Ovary (tissue), 9 donors: ENCODE data around the gene IFT88. TPM values are rescaled to one million over a fixed set of nuclear protein-coding genes. Genes with fewer than 3 reads are reported as not detected.

Source experiments
- DNase-seq, 5 donors: peaks; one replicate each; pipeline ENCODE4 v3.0.0-alpha.2; 2019 to 2020
- H3K27ac ChIP-seq, 2 donors: fragments of 200-600 bp; one replicate each; pipeline versions ENCODE4 v1.5.1 to v1.8.0; 2019 to 2022
- H3K27me3 ChIP-seq: fragments of 200-600 bp; one replicate; pipeline ENCODE4 v1.8.0; 2022
- H3K36me3 ChIP-seq: fragments of 200-600 bp; sonication (generic); one replicate; pipeline ENCODE4 v1.5.1; 2019
- H3K4me1 ChIP-seq: one replicate; pipeline ENCODE4 v1.8.1; 2013; ENCODE audit warnings: mild to moderate bottlenecking, moderate library complexity; ENCODE audit not compliant: insufficient read depth
- H3K4me3 ChIP-seq: fragments of 200-600 bp; sonication (generic); one replicate; pipeline ENCODE4 v1.5.1; 2017
- H3K9me3 ChIP-seq, 2 donors: fragments of 200-600 bp in 1 of 2; sonication (generic) in 1 of 2; one replicate each; pipeline versions ENCODE4 v1.5.1 to v1.8.1; 2013 to 2019; ENCODE audit warnings: mild to moderate bottlenecking in 1 of 2, moderate library complexity in 1 of 2
- EP300 ChIP-seq: sonication (generic); formaldehyde crosslinking; IDR thresholded peaks from one replicate; pipeline ENCODE4 v1.6.1; 2017; ENCODE audit warnings: antibody characterized with exemption
- POLR2A ChIP-seq: fragments of 450-650 bp; IDR thresholded peaks from one replicate; pipeline ENCODE4 v1.6.1; 2017; ENCODE audit warnings: antibody characterized with exemption, mild to moderate bottlenecking, moderate library complexity
- WGBS, 3 donors: extraction: QIAGEN DNeasy Blood & Tissue Kit in 1 of 3; methylation state at CpG; one replicate each; pipeline versions ENCODE4 v1.1.5 to v1.1.7; 2013 to 2017; 5-methylcytosine and 5-hydroxymethylcytosine counted together
- intact Hi-C, 4 donors: fragments of 100-400 bp; cut with DNase I; formaldehyde crosslinking; loops; one replicate each; pipeline versions ENCODE4 v1.11.0 to v1.15.1; 2022 to 2023
- polyA plus RNA-seq, 2 donors: library from polyadenylated mRNA; stranded (reverse); fragments of 200-250 nt in 1 of 2; fragments of 350-450 nt in 1 of 2; fragmentation: Illumina TruSeq in 1 of 2; extraction: RNeasy Lipid Tissue Mini Kit (QIAGEN cat#74804) in 1 of 2; gene quantifications; one replicate each; pipeline ENCODE4 v1.2.3, GENCODE V29; 2013 to 2014
- total RNA-seq, 7 donors: library from RNA; depleted of rRNA in 2 of 7; stranded (reverse); fragments of >200 nt in 2 of 7; fragmentation: NEBNext Ultra II Directional in 3 of 7; extraction: Animal tissue kit (Norgen Biotek cat#: 25700) in 3 of 7; gene quantifications; one replicate each; pipeline versions ENCODE4 v1.1.0 to v1.2.4, GENCODE V29; 2016 to 2023
- TF ChIP-seq, protein P1 (sequence below), 3 donors: fragments of 450-650 bp in 2 of 3; fragments of 200-600 bp in 1 of 3; IDR thresholded peaks; one replicate each; pipeline versions ENCODE4 v1.5.1 to v1.8.0; 2016 to 2022; ENCODE audit warnings: antibody characterized with exemption in 3 of 3, mild to moderate bottlenecking in 1 of 3
- donor health status: DM: no; HTN: no; CAD: no; lungs with moderate emphysema.
- donor health status: DM: no; HTN: no; CAD: no.
- donor health status: Bipolar disorder and iron deficiency.
- donor health status: DM: yes; HTN: yes; CAD: no.
- donor health status: DM: no; HTN: no; CAD: no.
- donor health status: DM: yes; HTN: yes; CAD: no.

IFT88 gene
- total and polyA plus RNA-seq, 9 donors: 12.1 to 30.6 (median 22.9) TPM

DNA sequence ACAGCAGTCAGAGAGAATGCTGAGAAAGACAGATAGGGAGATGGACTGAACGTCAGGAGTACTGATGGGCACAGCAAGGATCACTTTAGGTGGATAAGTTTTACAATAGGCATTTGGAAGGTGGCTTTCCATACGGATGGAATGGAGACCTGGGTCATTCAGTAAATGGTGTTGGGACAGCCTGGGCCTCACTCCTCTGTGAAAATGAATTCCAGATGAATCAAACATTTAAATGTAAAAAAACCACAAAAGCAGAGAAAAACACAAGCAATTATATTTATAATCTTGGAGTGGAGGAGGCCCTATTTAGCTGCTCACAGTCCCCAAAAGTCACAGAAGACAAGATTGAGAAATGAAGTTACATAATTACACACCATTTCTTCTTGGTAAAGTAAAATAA lies 141.3 kb downstream of the IFT88 start:
- WGBS, 3 donors: 72 to 78% (median 72%) methylated on average over 2 of the region's 2 CpGs
- intact Hi-C loops: loop anchor here in 2 of 4 donors (10.0 kb wide), 2 partner anchors 127 to 213 kb away; no protein-coding TSS in a partner anchor

DNA sequence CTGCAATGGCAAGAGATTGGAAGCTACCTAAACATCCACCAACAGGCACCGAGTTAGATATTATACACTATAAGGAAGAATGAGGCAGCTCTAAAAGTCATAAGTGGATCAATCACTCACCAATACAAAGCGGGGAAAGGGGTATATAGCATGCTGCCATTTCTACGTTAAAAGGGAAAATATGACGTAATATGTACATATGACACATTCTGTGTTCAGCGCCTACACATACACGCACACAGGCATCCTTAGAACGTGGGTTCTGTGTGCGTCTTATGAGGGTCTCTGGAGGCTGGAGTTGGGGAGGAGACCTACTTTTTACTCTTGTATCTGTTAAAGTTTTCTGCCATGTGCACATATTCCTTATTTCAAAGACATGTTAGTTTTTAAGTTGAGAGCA lies 142.4 kb downstream of the IFT88 start:
- 88 to 91% (median 89%) methylated on average over 8 of the region's 8 CpGs for WGBS, 3 donors
- H3K27ac ChIP-seq: no peak overlapping the region
- intact Hi-C loops: loop anchor here in 2 of 4 donors (10.0 kb wide), 2 partner anchors 125 to 215 kb away; no protein-coding TSS in a partner anchor

More for the DNA sequence above, 141.3 kb downstream of the IFT88 start:
- no peak for TF ChIP-seq POLR2A
- TF ChIP-seq, protein P1, sequence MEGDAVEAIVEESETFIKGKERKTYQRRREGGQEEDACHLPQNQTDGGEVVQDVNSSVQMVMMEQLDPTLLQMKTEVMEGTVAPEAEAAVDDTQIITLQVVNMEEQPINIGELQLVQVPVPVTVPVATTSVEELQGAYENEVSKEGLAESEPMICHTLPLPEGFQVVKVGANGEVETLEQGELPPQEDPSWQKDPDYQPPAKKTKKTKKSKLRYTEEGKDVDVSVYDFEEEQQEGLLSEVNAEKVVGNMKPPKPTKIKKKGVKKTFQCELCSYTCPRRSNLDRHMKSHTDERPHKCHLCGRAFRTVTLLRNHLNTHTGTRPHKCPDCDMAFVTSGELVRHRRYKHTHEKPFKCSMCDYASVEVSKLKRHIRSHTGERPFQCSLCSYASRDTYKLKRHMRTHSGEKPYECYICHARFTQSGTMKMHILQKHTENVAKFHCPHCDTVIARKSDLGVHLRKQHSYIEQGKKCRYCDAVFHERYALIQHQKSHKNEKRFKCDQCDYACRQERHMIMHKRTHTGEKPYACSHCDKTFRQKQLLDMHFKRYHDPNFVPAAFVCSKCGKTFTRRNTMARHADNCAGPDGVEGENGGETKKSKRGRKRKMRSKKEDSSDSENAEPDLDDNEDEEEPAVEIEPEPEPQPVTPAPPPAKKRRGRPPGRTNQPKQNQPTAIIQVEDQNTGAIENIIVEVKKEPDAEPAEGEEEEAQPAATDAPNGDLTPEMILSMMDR (IDR thresholded peaks at IDR 0.05): no peak
- no peak for TF ChIP-seq EP300
- peaks cover 4% of the 10 kb centered on the region for H3K4me1 ChIP-seq
- no peak overlapping the region for H3K4me3 ChIP-seq
- H3K36me3 ChIP-seq: no peaks in the 10 kb centered on the region
- no peak overlapping the region for H3K27ac ChIP-seq
- H3K9me3 ChIP-seq: no peaks in the 10 kb centered on the region
- H3K27me3 ChIP-seq: no peaks in the 10 kb centered on the region
- DNase-seq: no peak

DNA sequence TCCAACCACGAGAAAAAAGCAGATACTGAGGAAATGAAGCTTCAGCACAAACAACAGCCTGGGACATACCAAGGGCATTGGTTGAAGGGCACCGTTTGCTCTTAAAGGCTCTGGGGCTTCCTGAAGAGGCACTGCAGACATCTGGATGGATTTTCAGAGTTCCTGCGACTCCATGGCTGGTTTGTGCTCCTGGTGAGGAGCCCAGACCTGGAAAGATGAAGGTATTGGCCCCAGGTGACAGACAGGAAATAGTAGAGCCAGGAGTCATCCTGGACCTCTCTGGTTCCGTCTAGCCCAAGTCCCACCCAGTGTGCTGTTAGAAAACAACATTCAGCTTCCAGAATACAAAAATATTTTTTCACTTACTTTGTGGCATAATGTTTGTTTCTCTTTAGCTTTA lies 142.8 kb downstream of the IFT88 start:
- no peak for DNase-seq
- Histone ChIP-seq H3K4me1 (peaks cover 10% of the 10 kb centered on the region), H3K36me3 (no peaks in the 10 kb centered on the region), H3K27ac (no peak overlapping the region), H3K4me3 (no peak overlapping the region), H3K9me3 (no peaks in the 10 kb centered on the region), H3K27me3 (no peaks in the 10 kb centered on the region)
- WGBS, 3 donors: 32 to 50% (median 33%) methylated on average over 4 of the region's 4 CpGs
- intact Hi-C loops: loop anchor here in 3 of 4 donors (5.0 to 10.0 kb wide), 6 partner anchors 118 to 218 kb away; no protein-coding TSS in a partner anchor
- no peak for TF ChIP-seq EP300
- no peak for TF ChIP-seq POLR2A
- TF ChIP-seq, protein P1 (IDR thresholded peaks at IDR 0.05): no peak

More for the DNA sequence above, 142.4 kb downstream of the IFT88 start:
- Histone ChIP-seq H3K9me3 (no peaks in the 10 kb centered on the region), H3K4me3 (no peak overlapping the region), H3K36me3 (no peaks in the 10 kb centered on the region), H3K27me3 (no peaks in the 10 kb centered on the region), H3K4me1 (peaks cover 9% of the 10 kb centered on the region)
- DNase-seq: no peak
- TF ChIP-seq EP300: no peak
- TF ChIP-seq, protein P1 (IDR thresholded peaks at IDR 0.05): no peak
- TF ChIP-seq POLR2A: no peak

DNA sequence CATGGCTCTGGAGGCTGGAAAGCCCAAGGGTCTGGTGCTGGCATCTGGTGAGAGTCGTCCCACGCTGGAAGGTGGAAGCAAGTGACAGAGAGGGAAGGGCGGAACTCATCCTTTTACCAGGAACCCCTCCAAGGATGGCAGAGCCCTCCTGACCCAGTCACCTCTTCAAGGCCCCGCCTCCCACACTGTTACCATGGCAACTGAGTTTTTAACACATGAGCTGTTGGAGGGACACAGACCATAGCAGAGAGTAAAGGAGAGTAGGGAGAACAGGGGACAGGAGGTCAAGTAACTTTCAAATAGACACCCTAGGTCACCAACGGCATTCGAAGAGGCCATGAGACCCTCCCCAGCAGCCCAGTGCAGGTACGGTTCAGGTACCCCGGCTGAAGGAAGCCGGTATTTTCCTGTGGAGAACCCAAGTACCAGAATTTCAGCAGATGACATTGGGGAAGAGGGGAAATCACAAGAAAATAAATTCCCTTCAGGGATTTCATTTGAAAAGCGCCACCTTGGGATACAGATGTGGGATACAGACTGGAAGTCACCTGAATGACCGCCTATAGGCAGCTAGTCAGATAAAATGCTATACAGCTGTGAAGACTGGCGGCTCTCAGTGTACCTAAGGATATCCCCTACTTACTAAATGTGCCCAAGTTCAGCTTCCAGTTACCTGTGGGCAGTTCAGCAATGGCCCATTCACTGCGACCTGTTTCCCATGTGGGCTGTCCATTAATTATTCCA lies 144.5 kb downstream of the IFT88 start:
- no peaks in the 10 kb centered on the region for H3K36me3 ChIP-seq
- H3K27ac ChIP-seq: no peak overlapping the region
- WGBS, 3 donors: 73 to 86% (median 83%) methylated on average over 13 of the region's 13 CpGs
- H3K9me3 ChIP-seq: no peaks in the 10 kb centered on the region
- no peak for DNase-seq
- no peak overlapping the region for H3K4me3 ChIP-seq
- H3K27me3 ChIP-seq: no peaks in the 10 kb centered on the region
- TF ChIP-seq POLR2A: no peak
- TF ChIP-seq, protein P1 (IDR thresholded peaks at IDR 0.05): no peak
- no peak for TF ChIP-seq EP300
- intact Hi-C loops: loop anchor here in 3 of 4 donors (5.0 to 10.0 kb wide), 5 partner anchors 116 to 217 kb away; no protein-coding TSS in a partner anchor
- H3K4me1 ChIP-seq: peaks cover 11% of the 10 kb centered on the region
